Calu3 (cell line): ENCODE data around the gene UBA52. TPM values are rescaled to one million over a fixed set of nuclear protein-coding genes. Genes with fewer than 3 reads are reported as not detected.

Experiments
- BruUV-seq: library from RNA; stranded (reverse); fragments of 400-500 nt; replicated peaks from 2 replicates; lab custom pipeline; 2021; lab: Mats Ljungman, UMichigan
- CTCF ChIA-PET: fragments of 300-600 bp; sonication (Branson Sonifier 250); formaldehyde crosslinking; loops from one replicate; lab custom pipeline; 2022; ENCODE audit warnings: antibody characterized with exemption; lab: Charles Lee
- DNase-seq: peaks from one replicate; pipeline ENCODE4 v3.0.0; 2022
- H3K27ac Mint-ChIP-seq: one replicate; pipeline ENCODE4 v1.8.0; 2022; ENCODE audit warnings: mixed read lengths; ENCODE audit not compliant: unreplicated experiment
- H3K27me3 Mint-ChIP-seq: one replicate; pipeline ENCODE4 v1.8.0; 2022; ENCODE audit warnings: mixed read lengths; ENCODE audit not compliant: unreplicated experiment
- H3K36me3 Mint-ChIP-seq: one replicate; pipeline ENCODE4 v1.8.0; 2022; ENCODE audit warnings: mild to moderate bottlenecking, moderate library complexity, mixed read lengths; ENCODE audit not compliant: insufficient read depth, unreplicated experiment
- H3K4me1 Mint-ChIP-seq: one replicate; pipeline ENCODE4 v1.8.0; 2022; ENCODE audit warnings: mild to moderate bottlenecking, low read depth, mixed read lengths; ENCODE audit not compliant: unreplicated experiment
- H3K4me3 Mint-ChIP-seq: one replicate; pipeline ENCODE4 v1.8.0; 2022; ENCODE audit warnings: mild to moderate bottlenecking, low read depth, moderate library complexity, mixed read lengths; ENCODE audit not compliant: unreplicated experiment
- H3K9me3 Mint-ChIP-seq: one replicate; pipeline ENCODE4 v1.8.0; 2022; ENCODE audit warnings: low read depth, mixed read lengths; ENCODE audit not compliant: unreplicated experiment
- CTCF ChIP-seq: fragments of 200-600 bp; IDR thresholded peaks from one replicate; pipeline ENCODE4 v1.8.0; 2022; ENCODE audit warnings: antibody characterized with exemption; ENCODE audit not compliant: unreplicated experiment
- intact Hi-C: fragments of 100-400 bp; cut with micrococcal nuclease; formaldehyde crosslinking; loops from one replicate; pipeline ENCODE4 v1.10.0; 2022; ENCODE audit not compliant: unreplicated experiment
- total RNA-seq: library from RNA; stranded (reverse); gene quantifications from 2 replicates; pipeline ENCODE4 v1.2.3, GENCODE V29; 2022

Gene UBA52
- total RNA-seq, 1 experiment from 2014 or later, result 627 TPM

GRCh38 chr19:18543814-18544475 is 27.7 kb upstream of the UBA52 start:
- Mint-ChIP-seq H3K27me3 (no peaks in the 10 kb centered on the region), H3K4me3 (peak overlapping the region; percentile 83), H3K9me3 (no peaks in the 10 kb centered on the region), H3K27ac (peak overlapping the region; percentile 15), H3K36me3 (peaks cover 27% of the 10 kb centered on the region), H3K4me1 (no peaks in the 10 kb centered on the region)
- BruUV-seq, result no TSS peak
- CTCF ChIA-PET, result interaction anchor here (0.5 to 0.6 kb wide), 2 partner anchors 329 to 868 kb away, joined by 3 read pairs; no protein-coding TSS in a partner anchor
- DNase-seq, result peak; percentile 24
- TF ChIP-seq CTCF, result no peak
- intact Hi-C loops, result no loop called here

- no TSS peak for BruUV-seq
- no peak overlapping the region for H3K4me3 Mint-ChIP-seq
- no peaks in the 10 kb centered on the region for H3K4me1 Mint-ChIP-seq
- CTCF ChIA-PET, result interaction anchor here (0.7 kb wide), 1 partner anchor 377 kb away, joined by 6 read pairs; no protein-coding TSS in a partner anchor
- no peak for TF ChIP-seq CTCF
- intact Hi-C loops, result no loop called here
- no peaks in the 10 kb centered on the region for H3K9me3 Mint-ChIP-seq
- no peaks in the 10 kb centered on the region for H3K27me3 Mint-ChIP-seq
- no peak for DNase-seq
- H3K36me3 Mint-ChIP-seq, result no peaks in the 10 kb centered on the region
- H3K27ac Mint-ChIP-seq, result no peak overlapping the region
These were observed 20.0 kb upstream of the UBA52 start for GRCh38 chr19:18551631-18552030.

- peaks cover 24% of the 10 kb centered on the region for H3K36me3 Mint-ChIP-seq
- peak within 1 kb of the TSS; percentile 87 for H3K27ac Mint-ChIP-seq
- intact Hi-C loops, result no loop called here
- CTCF ChIA-PET, result no interaction called here
- DNase-seq, result peak; percentile 88
- TF ChIP-seq CTCF, result no peak
- H3K9me3 Mint-ChIP-seq, result no peaks in the 10 kb centered on the region
- H3K4me1 Mint-ChIP-seq, result peaks cover 8% of the 10 kb centered on the region
- H3K27me3 Mint-ChIP-seq, result no peaks in the 10 kb centered on the region
- peak within 1 kb of the TSS; percentile 81 for H3K4me3 Mint-ChIP-seq
- BruUV-seq, result no TSS peak
These were observed 14.1 kb upstream of the UBA52 start, which contains the start of gene KXD1 for GRCh38 chr19:18557411-18558201. KXD1 (plus strand) TSS chr19:18557870; CDS start chr19:18562057, 4,187 bp downstream.

GRCh38 chr19:18558202-18558555 is 13.5 kb upstream of the UBA52 start:
- CTCF ChIA-PET, result no interaction called here
- H3K27ac Mint-ChIP-seq, result peak overlapping the region; percentile 87
- H3K27me3 Mint-ChIP-seq, result no peaks in the 10 kb centered on the region
- BruUV-seq, result no TSS peak
- peak overlapping the region; percentile 81 for H3K4me3 Mint-ChIP-seq
- no peak for DNase-seq
- TF ChIP-seq CTCF, result no peak
- intact Hi-C loops, result no loop called here
- peaks cover 8% of the 10 kb centered on the region for H3K4me1 Mint-ChIP-seq
- no peaks in the 10 kb centered on the region for H3K9me3 Mint-ChIP-seq
- peaks cover 24% of the 10 kb centered on the region for H3K36me3 Mint-ChIP-seq
